Measurements from ENCODE around the gene ZNF549. TPM values are rescaled to one million over a fixed set of nuclear protein-coding genes. Genes with fewer than 3 reads are reported as not detected.

ZNF549 gene
- total RNA-seq, 1 donor from 2014 or later: 9.2 TPM

DNA sequence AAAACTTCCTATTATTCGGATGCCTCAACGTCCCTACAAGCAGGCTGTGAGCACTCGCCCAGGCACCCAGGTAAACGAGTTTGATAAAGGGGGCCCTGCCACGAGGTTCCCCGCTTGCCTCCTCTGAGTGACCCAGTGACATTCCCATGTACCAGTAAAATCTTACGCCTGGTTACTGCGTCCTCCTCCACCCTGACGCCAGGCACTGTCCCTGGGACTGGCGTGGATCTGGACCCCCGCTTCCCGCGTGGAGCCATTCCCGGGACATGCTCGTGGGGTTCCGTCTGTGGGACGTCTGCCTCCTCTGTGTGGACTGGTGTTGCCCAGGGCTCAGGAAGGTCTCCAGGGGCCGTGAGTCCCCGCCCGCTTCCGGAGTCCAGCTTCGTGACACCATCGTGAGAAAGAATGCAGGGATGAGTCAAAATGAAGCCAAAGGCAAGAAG lies 32.9 kb downstream of the ZNF549 start:
- peaks cover 33% of the 10 kb centered on the region for H3K9me3 Mint-ChIP-seq
- peaks cover 32% of the 10 kb centered on the region for H3K36me3 Mint-ChIP-seq
- no peak for DNase-seq (ENCODE audit: extremely low spot score, unreplicated experiment)
- H3K4me1 Mint-ChIP-seq (ENCODE audit: unreplicated experiment): peaks cover 21% of the 10 kb centered on the region
- H3K27ac Mint-ChIP-seq: peak overlapping the region; percentile 87
- H3K4me3 Mint-ChIP-seq: peak overlapping the region; percentile 99
- TF ChIP-seq, protein P1, sequence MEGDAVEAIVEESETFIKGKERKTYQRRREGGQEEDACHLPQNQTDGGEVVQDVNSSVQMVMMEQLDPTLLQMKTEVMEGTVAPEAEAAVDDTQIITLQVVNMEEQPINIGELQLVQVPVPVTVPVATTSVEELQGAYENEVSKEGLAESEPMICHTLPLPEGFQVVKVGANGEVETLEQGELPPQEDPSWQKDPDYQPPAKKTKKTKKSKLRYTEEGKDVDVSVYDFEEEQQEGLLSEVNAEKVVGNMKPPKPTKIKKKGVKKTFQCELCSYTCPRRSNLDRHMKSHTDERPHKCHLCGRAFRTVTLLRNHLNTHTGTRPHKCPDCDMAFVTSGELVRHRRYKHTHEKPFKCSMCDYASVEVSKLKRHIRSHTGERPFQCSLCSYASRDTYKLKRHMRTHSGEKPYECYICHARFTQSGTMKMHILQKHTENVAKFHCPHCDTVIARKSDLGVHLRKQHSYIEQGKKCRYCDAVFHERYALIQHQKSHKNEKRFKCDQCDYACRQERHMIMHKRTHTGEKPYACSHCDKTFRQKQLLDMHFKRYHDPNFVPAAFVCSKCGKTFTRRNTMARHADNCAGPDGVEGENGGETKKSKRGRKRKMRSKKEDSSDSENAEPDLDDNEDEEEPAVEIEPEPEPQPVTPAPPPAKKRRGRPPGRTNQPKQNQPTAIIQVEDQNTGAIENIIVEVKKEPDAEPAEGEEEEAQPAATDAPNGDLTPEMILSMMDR (conservative IDR thresholded peaks at IDR 0.05): no peak
- no peaks in the 10 kb centered on the region for H3K27me3 Mint-ChIP-seq

DNA sequence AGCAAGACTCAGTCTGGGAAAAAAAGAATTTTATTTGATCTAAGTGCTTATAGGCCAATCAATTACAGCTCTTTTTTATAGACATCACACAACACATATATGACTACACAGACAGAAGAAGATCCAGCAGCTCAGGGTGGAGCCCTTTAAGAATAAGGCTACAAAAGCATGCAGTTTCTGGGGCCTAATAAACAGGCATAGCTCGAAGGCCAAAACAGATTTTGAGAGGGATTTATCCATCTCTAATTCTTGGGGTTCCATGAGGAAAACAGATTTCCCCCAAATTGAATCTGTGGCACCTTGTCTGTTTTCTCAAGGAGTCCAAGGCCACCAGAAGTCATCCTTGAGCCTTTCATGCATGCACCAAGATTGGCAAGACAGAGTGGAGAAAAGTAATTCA lies 36.4 kb downstream of the ZNF549 start:
- H3K36me3 Mint-ChIP-seq: peaks cover 9% of the 10 kb centered on the region
- H3K4me1 Mint-ChIP-seq (ENCODE audit: unreplicated experiment): peaks cover 10% of the 10 kb centered on the region
- no peak for DNase-seq (ENCODE audit: extremely low spot score, unreplicated experiment)
- no peak overlapping the region for H3K27ac Mint-ChIP-seq
- peaks cover 44% of the 10 kb centered on the region for H3K9me3 Mint-ChIP-seq
- no peaks in the 10 kb centered on the region for H3K27me3 Mint-ChIP-seq
- H3K4me3 Mint-ChIP-seq: no peak overlapping the region
- TF ChIP-seq, protein P1 (conservative IDR thresholded peaks at IDR 0.05): no peak

DNA sequence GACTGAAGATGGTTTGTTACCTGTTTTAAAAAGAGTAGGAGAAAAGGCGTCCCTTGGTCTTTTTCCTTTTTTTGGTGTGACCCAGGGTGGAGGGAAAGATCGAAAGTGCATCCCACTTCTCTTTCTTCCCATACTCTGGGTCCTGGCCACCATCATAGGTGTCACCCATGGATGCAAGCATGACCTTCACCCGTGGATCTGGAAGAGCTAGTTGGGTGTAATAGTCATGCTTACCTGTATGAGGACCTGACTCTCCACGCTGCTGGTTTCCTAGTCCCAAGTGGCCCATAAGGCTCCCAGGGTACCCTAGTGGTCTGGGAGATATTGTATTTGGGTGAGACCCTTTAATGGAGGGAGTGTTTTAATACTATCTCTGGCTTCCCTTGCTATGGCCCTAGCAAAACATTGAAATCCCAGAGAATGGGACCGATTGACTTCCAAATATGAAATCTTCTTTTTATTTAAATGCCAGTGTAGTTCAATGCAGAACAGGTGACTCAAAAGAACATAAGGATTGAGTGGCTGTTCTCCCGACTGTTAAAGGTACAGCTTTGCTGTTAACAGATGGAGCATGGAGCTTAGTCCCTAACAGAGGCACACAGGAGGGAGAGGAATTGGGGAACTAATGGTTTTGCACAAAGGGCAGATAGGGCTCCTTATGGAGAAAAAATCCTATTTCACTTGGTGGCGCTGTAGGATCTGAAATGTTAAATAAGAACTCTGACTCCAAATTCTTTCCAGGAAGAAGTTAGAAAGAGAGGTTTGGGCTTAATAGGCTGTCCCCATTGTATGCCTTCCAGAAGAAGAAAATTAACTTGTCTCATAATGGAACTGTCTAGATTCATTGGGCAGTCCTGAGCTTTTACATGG lies 39.5 kb downstream of the ZNF549 start:
- H3K27ac Mint-ChIP-seq: no peak overlapping the region
- TF ChIP-seq, protein P1 (conservative IDR thresholded peaks at IDR 0.05): no peak
- H3K4me1 Mint-ChIP-seq (ENCODE audit: unreplicated experiment): no peaks in the 10 kb centered on the region
- peaks cover 33% of the 10 kb centered on the region for H3K9me3 Mint-ChIP-seq
- DNase-seq (ENCODE audit: extremely low spot score, unreplicated experiment): no peak
- H3K27me3 Mint-ChIP-seq: no peaks in the 10 kb centered on the region
- H3K4me3 Mint-ChIP-seq: no peak overlapping the region
- H3K36me3 Mint-ChIP-seq: peaks cover 11% of the 10 kb centered on the region

DNA sequence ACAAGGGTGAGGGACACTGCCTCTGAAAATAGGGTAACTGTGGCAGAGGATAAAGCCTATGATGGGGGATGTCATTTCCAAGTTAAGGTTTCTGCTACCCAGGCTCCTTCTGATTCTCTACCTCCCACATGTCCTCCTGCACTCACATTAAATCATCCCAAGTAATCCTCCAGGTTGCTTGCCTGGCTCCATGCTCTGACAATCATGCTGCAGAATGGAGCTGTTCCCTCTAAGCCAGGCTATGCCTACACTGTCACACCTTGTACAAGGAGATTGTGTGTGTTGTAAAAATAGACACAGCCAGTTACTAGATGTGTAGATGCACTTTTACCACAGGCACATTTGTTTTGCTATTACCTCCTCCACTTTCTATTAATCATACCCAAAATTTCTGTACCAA lies 43.6 kb downstream of the ZNF549 start:
- Mint-ChIP-seq H3K27ac (no peak overlapping the region), H3K27me3 (no peaks in the 10 kb centered on the region)

DNA sequence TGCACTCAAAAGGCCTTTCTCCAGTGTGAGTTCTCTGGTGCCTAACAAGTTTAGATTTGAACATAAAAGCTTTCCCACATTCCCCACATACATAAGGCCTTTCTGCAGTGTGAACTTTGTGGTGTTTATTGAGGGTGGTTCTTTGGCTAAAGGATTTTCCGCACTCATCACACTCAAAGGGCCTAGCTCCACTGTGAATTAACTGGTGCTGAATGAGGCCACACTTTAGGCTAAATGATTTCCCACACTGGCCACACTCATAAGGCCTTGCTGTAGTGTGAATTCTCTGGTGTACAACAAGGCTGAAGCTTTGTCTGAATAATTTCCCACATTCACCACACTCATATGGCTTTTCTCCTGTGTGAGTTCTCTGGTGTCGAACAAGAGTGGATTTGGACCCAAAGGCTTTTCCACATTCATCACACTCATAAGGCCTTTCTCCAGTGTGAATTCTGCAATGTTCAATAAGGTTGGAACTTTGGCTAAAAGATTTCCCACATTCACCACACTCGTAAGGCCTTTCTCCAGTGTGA lies 45.3 kb downstream of the ZNF549 start:
- Mint-ChIP-seq H3K36me3 (peaks cover 66% of the 10 kb centered on the region), H3K4me3 (no peak overlapping the region), H3K27ac (no peak overlapping the region), H3K4me1 (ENCODE audit: unreplicated experiment) (peaks cover 2% of the 10 kb centered on the region), H3K27me3 (no peaks in the 10 kb centered on the region), H3K9me3 (peaks cover 33% of the 10 kb centered on the region)
- no peak for DNase-seq (ENCODE audit: extremely low spot score, unreplicated experiment)
- TF ChIP-seq, protein P1 (conservative IDR thresholded peaks at IDR 0.05): no peak

More for the DNA sequence above, 43.6 kb downstream of the ZNF549 start:
- no peak for DNase-seq (ENCODE audit: extremely low spot score, unreplicated experiment)
- peaks cover 21% of the 10 kb centered on the region for H3K9me3 Mint-ChIP-seq
- peaks cover 50% of the 10 kb centered on the region for H3K36me3 Mint-ChIP-seq
- H3K4me1 Mint-ChIP-seq (ENCODE audit: unreplicated experiment): no peaks in the 10 kb centered on the region
- TF ChIP-seq, protein P1 (conservative IDR thresholded peaks at IDR 0.05): no peak
- H3K4me3 Mint-ChIP-seq: no peak overlapping the region
